ENCODE data around the gene TNFSF11. TPM values are rescaled to one million over a fixed set of nuclear protein-coding genes. Genes with fewer than 3 reads are reported as not detected.

Gene TNFSF11
- total and polyA plus RNA-seq, 2 experiments from 2014 or later: 9.9 TPM

GRCh38 chr13:42614436-42615035, 40.6 kb downstream of the TNFSF11 start:
- Histone ChIP-seq H3K27me3 (ENCODE audit: insufficient read depth) (no peaks in the 10 kb centered on the region), H3K4me2 (no peak overlapping the region), H3K9me2 (ENCODE audit: insufficient read depth) (peaks cover 1% of the 10 kb centered on the region; the same call in 1 of the 2 replicates), H3F3A (replicated peaks; ENCODE audit: low read depth) (no peaks in the 10 kb centered on the region), H2AFZ (no peak overlapping the region), H3K79me2 (replicated peaks; ENCODE audit: insufficient read depth) (no peaks in the 10 kb centered on the region), H4K20me1 (replicated peaks; ENCODE audit: insufficient read depth) (no peaks in the 10 kb centered on the region; the same call in 1 of the 2 replicates), H3K4me3 (no peak overlapping the region), H3K36me3 (ENCODE audit: insufficient read depth) (no peaks in the 10 kb centered on the region), H3K4me1 (ENCODE audit: insufficient read depth) (peaks cover 15% of the 10 kb centered on the region), H3K27ac (ENCODE audit: low read depth) (no peak overlapping the region)
- Mint-ChIP-seq H3K36me3 (ENCODE audit: low read depth) (no peaks in the 10 kb centered on the region), H3K27ac (no peak overlapping the region), H3K27me3 (ENCODE audit: insufficient read depth, low read depth, poor library complexity) (peaks cover 7% of the 10 kb centered on the region), H3K9me3 (no peaks in the 10 kb centered on the region), H3K4me1 (peaks cover 22% of the 10 kb centered on the region), H3K4me3 (no peak overlapping the region)
- no peak for TF ChIP-seq ZNF114 (CRISPR knock-in tag; IDR thresholded peaks at IDR 0.05)
- ATAC-seq: no peak
- no peak for DNase-seq (ENCODE audit: low spot score)

- H3F3A ChIP-seq (replicated peaks; ENCODE audit: low read depth): no peaks in the 10 kb centered on the region
- no peak overlapping the region for H3K4me3 Mint-ChIP-seq
- ATAC-seq (no peak), DNase-seq (ENCODE audit: low spot score) (no peak)
- peaks cover 15% of the 10 kb centered on the region for H3K4me1 ChIP-seq (ENCODE audit: insufficient read depth)
- no peaks in the 10 kb centered on the region for H3K79me2 ChIP-seq (replicated peaks; ENCODE audit: insufficient read depth)
- TF ChIP-seq POLR2AphosphoS5 (IDR thresholded peaks at IDR 0.05; ENCODE audit: low read depth) (no peak), CTCF (conservative IDR thresholded peaks at IDR 0.05; ENCODE audit: low read depth in 2 of 2) (no peak), EZH2 (IDR thresholded peaks at IDR 0.05; ENCODE audit: low read depth, unreplicated experiment) (no peak), ZNF331 (CRISPR knock-in tag; IDR thresholded peaks at IDR 0.05; ENCODE audit: low read depth) (no peak), NANOG (IDR thresholded peaks at IDR 0.05; ENCODE audit: borderline replicate concordance) (no peak), EZH2phosphoT487 (IDR thresholded peaks at IDR 0.05; ENCODE audit: unreplicated experiment) (no peak), ZNF462 (CRISPR knock-in tag; IDR thresholded peaks at IDR 0.05) (no peak), ETS1 (IDR thresholded peaks at IDR 0.05) (no peak)
- no peaks in the 10 kb centered on the region for H3K36me3 Mint-ChIP-seq (ENCODE audit: low read depth)
- no peak overlapping the region for H2AFZ ChIP-seq
- no peak overlapping the region for H3K4me2 ChIP-seq
- no peak overlapping the region for H3K27ac ChIP-seq (ENCODE audit: low read depth)
- no peak overlapping the region for H3K27ac Mint-ChIP-seq
- no peak overlapping the region for H3K4me3 ChIP-seq
- no peaks in the 10 kb centered on the region for H3K36me3 ChIP-seq (ENCODE audit: insufficient read depth)
- no peaks in the 10 kb centered on the region; the same call in 1 of the 2 replicates for H4K20me1 ChIP-seq (replicated peaks; ENCODE audit: insufficient read depth)
- no peaks in the 10 kb centered on the region for H3K9me2 ChIP-seq (ENCODE audit: insufficient read depth)
- H3K27me3 Mint-ChIP-seq (ENCODE audit: insufficient read depth, low read depth, poor library complexity): peaks cover 7% of the 10 kb centered on the region
- H3K9me3 Mint-ChIP-seq: no peaks in the 10 kb centered on the region
- H3K4me1 Mint-ChIP-seq: peaks cover 23% of the 10 kb centered on the region
- no peaks in the 10 kb centered on the region for H3K27me3 ChIP-seq (ENCODE audit: insufficient read depth)
Observed at GRCh38 chr13:42615691-42616090, 41.7 kb downstream of the TNFSF11 start.
